IMR-90 (cell line): ENCODE results near the gene GATA3. TPM values are rescaled to one million over a fixed set of nuclear protein-coding genes. Genes with fewer than 3 reads are reported as not detected.

ENCODE experiments used
- ATAC-seq: fragments of 200-7000 bp; cut with Tn5 transposase; 2 replicates; pipeline ENCODE4 v1.9.1; 2020; ENCODE audit warnings: low read depth, mild to moderate bottlenecking, moderate library complexity
- BruUV-seq: library from RNA; stranded (reverse); fragments of 400-500 nt; replicated peaks from 2 replicates; lab custom pipeline; 2021; lab: Mats Ljungman, UMichigan
- CTCF ChIA-PET: fragments of 300-600 bp; formaldehyde crosslinking; extraction: SDS; loops from one replicate; lab custom pipeline; 2021; ENCODE audit warnings: antibody characterized with exemption; lab: Yijun Ruan, JAX
- POLR2A ChIA-PET: fragments of 300-600 bp; sonication (Branson Sonifier 250); formaldehyde crosslinking; loops from one replicate; lab custom pipeline; 2022; ENCODE audit warnings: antibody characterized with exemption; ENCODE audit not compliant: unreplicated experiment; lab: Charles Lee
- DNase-seq: peaks from one replicate; pipeline ENCODE4 v3.0.0; 2013
- H2AFZ ChIP-seq: replicated peaks from 2 replicates; pipeline ENCODE3; 2013; ENCODE audit warnings: low read length, mild to moderate bottlenecking; ENCODE audit not compliant: poor library complexity
- H2AK5ac ChIP-seq: 2 replicates; pipeline ENCODE4 v1.6.1; 2013; ENCODE audit warnings: low read depth, low read length, inconsistent platforms
- H2AK9ac ChIP-seq: replicated peaks from 2 replicates; pipeline ENCODE3; 2013; ENCODE audit warnings: mild to moderate bottlenecking, low read depth, low read length, moderate library complexity; ENCODE audit not compliant: poor library complexity
- H2BK120ac ChIP-seq: 2 replicates; pipeline ENCODE4 v1.6.1; 2013; ENCODE audit warnings: low read depth, low read length, inconsistent platforms
- H2BK15ac ChIP-seq: 3 replicates; pipeline ENCODE4 v1.6.1; 2013; ENCODE audit warnings: low read depth, low read length, inconsistent platforms
- H2BK20ac ChIP-seq: 2 replicates; pipeline ENCODE4 v1.6.1; 2013; ENCODE audit warnings: low read depth, mild to moderate bottlenecking, inconsistent platforms, low read length, moderate library complexity
- H2BK5ac ChIP-seq: 2 replicates; pipeline ENCODE4 v1.6.1; 2013; ENCODE audit warnings: mild to moderate bottlenecking, low read depth, low read length, inconsistent platforms; ENCODE audit not compliant: poor library complexity, severe bottlenecking
- H3K14ac ChIP-seq: replicated peaks from 2 replicates; pipeline ENCODE4 v1.6.1; 2013; ENCODE audit warnings: low read depth, low read length, inconsistent platforms
- H3K18ac ChIP-seq: 2 replicates; pipeline ENCODE4 v1.6.1; 2013; ENCODE audit warnings: low read depth, low read length, control low read depth
- H3K23ac ChIP-seq: 2 replicates; pipeline ENCODE4 v1.6.1; 2013; ENCODE audit warnings: low read depth, low read length, inconsistent platforms
- H3K27ac ChIP-seq: 2 replicates; pipeline ENCODE4 v1.5.1; 2013; ENCODE audit warnings: mild to moderate bottlenecking, control low read depth, low read length; ENCODE audit not compliant: insufficient read depth
- H3K27me3 ChIP-seq: 2 replicates; pipeline ENCODE4 v1.6.1; 2013; ENCODE audit warnings: low read length; ENCODE audit not compliant: control insufficient read depth, insufficient read depth
- H3K36me3 ChIP-seq: 2 replicates; pipeline ENCODE4 v1.6.1; 2013; ENCODE audit warnings: low read length, mixed read lengths; ENCODE audit not compliant: control insufficient read depth, insufficient read depth
- H3K4ac ChIP-seq: 2 replicates; pipeline ENCODE4 v1.6.1; 2013; ENCODE audit warnings: low read depth, low read length, inconsistent platforms
- H3K4me1 ChIP-seq: 2 replicates; pipeline ENCODE4 v1.6.1; 2013; ENCODE audit warnings: low read length, mixed read lengths; ENCODE audit not compliant: control insufficient read depth, insufficient read depth
- H3K4me2 ChIP-seq: 2 replicates; pipeline ENCODE4 v1.6.1; 2013; ENCODE audit warnings: low read depth, mild to moderate bottlenecking, control low read depth, low read length, moderate library complexity
- H3K4me3 ChIP-seq: 2 replicates; pipeline ENCODE4 v1.5.1; 2013; ENCODE audit warnings: low read depth, mild to moderate bottlenecking, control low read depth, low read length, moderate library complexity; ENCODE audit not compliant: insufficient read depth
- H3K56ac ChIP-seq: 2 replicates; pipeline ENCODE4 v1.6.1; 2013; ENCODE audit warnings: low read length, inconsistent platforms; ENCODE audit not compliant: insufficient read depth; ENCODE audit errors: extremely low read depth
- H3K79me1 ChIP-seq, 2 experiments: 2 replicates each; pipeline ENCODE4 v1.6.1; 2013; ENCODE audit warnings: low read length in 2 of 2, inconsistent platforms in 1 of 2, low read depth in 1 of 2
- H3K9ac ChIP-seq: 2 replicates; pipeline ENCODE4 v1.6.1; 2013; ENCODE audit warnings: low read depth, low read length, control low read depth
- H3K9me1 ChIP-seq: 2 replicates; pipeline ENCODE4 v1.6.1; 2013; ENCODE audit warnings: low read length, inconsistent platforms; ENCODE audit not compliant: insufficient read depth
- H3K9me3 ChIP-seq: 2 replicates; pipeline ENCODE4 v1.6.1; 2013; ENCODE audit warnings: low read length; ENCODE audit not compliant: control insufficient read depth, insufficient read depth
- H4K20me1 ChIP-seq: 2 replicates; pipeline ENCODE4 v1.6.1; 2013; ENCODE audit warnings: low read length, inconsistent platforms; ENCODE audit not compliant: insufficient read depth
- H4K5ac ChIP-seq: 2 replicates; pipeline ENCODE4 v1.6.1; 2013; ENCODE audit warnings: mild to moderate bottlenecking, low read depth, low read length, control low read depth
- H4K8ac ChIP-seq, 2 experiments: 2 replicates each; pipeline ENCODE4 v1.6.1; 2013; ENCODE audit warnings: low read depth in 2 of 2, low read length in 2 of 2, control low read depth in 1 of 2, inconsistent platforms in 1 of 2
- H4K91ac ChIP-seq: 2 replicates; pipeline ENCODE4 v1.6.1; 2013; ENCODE audit warnings: low read depth, low read length, inconsistent platforms; ENCODE audit not compliant: insufficient read depth
- BHLHE40 ChIP-seq: fragments of 150-350 bp; IDR thresholded peaks from 2 replicates; pipeline ENCODE4 v1.6.1; 2016; ENCODE audit warnings: mild to moderate bottlenecking, low read depth, low read length
- CEBPB ChIP-seq: IDR thresholded peaks from 2 replicates; pipeline ENCODE4 v1.6.1; 2012; ENCODE audit warnings: low read depth, low read length, improper control_type of control experiment
- CHD1 ChIP-seq: IDR thresholded peaks from 2 replicates; pipeline ENCODE4 v1.6.1; 2012; ENCODE audit warnings: low read depth, low read length, improper control_type of control experiment
- FOS ChIP-seq: fragments of 150-350 bp; IDR thresholded peaks from 2 replicates; pipeline ENCODE4 v1.6.1; 2016; ENCODE audit warnings: low read depth, low read length
- MAZ ChIP-seq: IDR thresholded peaks from 2 replicates; pipeline ENCODE4 v1.6.1; 2012; ENCODE audit warnings: low read depth, mild to moderate bottlenecking, low read length, improper control_type of control experiment, moderate library complexity, borderline replicate concordance
- MXI1 ChIP-seq: IDR thresholded peaks from 2 replicates; pipeline ENCODE4 v1.6.1; 2012; ENCODE audit warnings: low read depth, mild to moderate bottlenecking, low read length, moderate library complexity, borderline replicate concordance
- NFE2L2 ChIP-seq: fragments of 150-350 bp; IDR thresholded peaks from 2 replicates; pipeline ENCODE4 v1.6.1; 2016; ENCODE audit warnings: low read depth, mild to moderate bottlenecking, low read length
- POLR2A ChIP-seq: IDR thresholded peaks from 2 replicates; pipeline ENCODE4 v1.6.1; 2012; ENCODE audit warnings: mild to moderate bottlenecking, low read depth, low read length
- RAD21 ChIP-seq: IDR thresholded peaks from 2 replicates; pipeline ENCODE4 v1.6.1; 2012; ENCODE audit warnings: low read length, improper control_type of control experiment
- RFX5 ChIP-seq: IDR thresholded peaks from 2 replicates; pipeline ENCODE4 v1.8.0; 2012; ENCODE audit warnings: low read depth, mild to moderate bottlenecking, low read length, moderate library complexity
- SMC3 ChIP-seq: fragments of 150-350 bp; IDR thresholded peaks from 2 replicates; pipeline ENCODE4 v1.6.1; 2016; ENCODE audit warnings: low read depth, mild to moderate bottlenecking, antibody characterized with exemption, low read length, moderate library complexity
- WGBS, 2 experiments: methylation state at CpG; one replicate each; pipeline versions ENCODE4 v1.1.5 to v1.1.7; 2013; ENCODE audit warnings: missing lambda C conversion rate in 2 of 2; ENCODE audit not compliant: insufficient read length in 1 of 2; ENCODE audit errors: extremely low coverage in 2 of 2; 5-methylcytosine and 5-hydroxymethylcytosine counted together
- dilution Hi-C: fragments of 300-500 bp; cut with HindIII; formaldehyde crosslinking; loops from one replicate; pipeline ENCODE4 v1.14.3; 2018; ENCODE audit warnings: low sequenced_read_pairs; ENCODE audit not compliant: unreplicated experiment
- in situ Hi-C: fragments of 300-500 bp; cut with MboI; formaldehyde crosslinking; loops from 3 replicates; pipeline ENCODE4 v1.14.3; 2019; ENCODE audit warnings: low sequenced_read_pairs, inconsistent platforms, mixed read lengths
- intact Hi-C: fragments of 100-400 bp; cut with micrococcal nuclease; formaldehyde crosslinking; loops from 2 replicates; pipeline ENCODE4 v1.10.0; 2022
- polyA plus RNA-seq, 3 experiments: library from polyadenylated mRNA; depleted of rRNA; stranded (reverse); fragments of >200 nt; gene quantifications; 2 replicates each; pipeline ENCODE4 v1.2.3, GENCODE V29; 2012; ENCODE audit warnings: low replicate concordance in 1 of 3
- total RNA-seq: library from RNA; depleted of rRNA; stranded (reverse); fragments of >200 nt; gene quantifications from 2 replicates; pipeline ENCODE4 v1.2.3, GENCODE V29; 2012
- TF ChIP-seq, protein P1 (sequence below): fragments of 150-350 bp; IDR thresholded peaks from 2 replicates; pipeline ENCODE4 v1.6.1; 2017; ENCODE audit warnings: mild to moderate bottlenecking, antibody characterized with exemption, low read length, low read depth
- TF ChIP-seq, protein P2 (sequence below): fragments of 150-350 bp; IDR thresholded peaks from 2 replicates; pipeline ENCODE4 v1.6.1; 2016; ENCODE audit warnings: low read depth, mild to moderate bottlenecking, low read length, moderate library complexity, borderline replicate concordance

Gene GATA3
- total and polyA plus RNA-seq, 2 of the 4 experiments (the other 2 are of a cell fraction), result 0.21 TPM; not detected in 1

DNA sequence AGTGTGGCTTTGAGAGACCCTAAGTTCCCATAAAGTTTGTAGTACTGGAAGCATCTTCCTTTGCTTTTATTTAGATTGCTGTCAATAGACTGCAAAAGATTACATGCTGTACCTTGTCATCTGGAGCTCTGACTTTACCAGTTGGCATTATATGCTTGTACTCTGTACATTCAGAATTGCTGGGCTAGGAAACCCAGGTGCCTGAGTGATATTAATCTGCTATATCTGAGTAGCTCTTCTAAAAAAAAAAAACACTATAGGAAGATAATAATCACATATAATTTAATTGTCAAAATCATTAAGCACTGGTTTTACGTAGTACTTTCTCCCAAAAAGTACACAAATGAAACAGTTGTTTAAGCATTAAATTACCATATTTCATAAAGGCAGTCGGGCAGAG, 12.3 kb downstream of the GATA3 start:
- Histone ChIP-seq H2BK15ac (no peak overlapping the region), H3K14ac (no peak overlapping the region), H4K5ac (no peak overlapping the region), H3K9me3 (no peaks in the 10 kb centered on the region), H3K27me3 (peaks cover 20% of the 10 kb centered on the region), H3K9me1 (no peaks in the 10 kb centered on the region; the same call in 1 of the 2 replicates), H3K4me1 (peaks cover 7% of the 10 kb centered on the region), H2BK5ac (no peak overlapping the region), H3K18ac (no peak overlapping the region), H3K9ac (no peak overlapping the region), H4K8ac (no peak overlapping the region), H3K4ac (no peak overlapping the region), H3K79me1 (no peaks in the 10 kb centered on the region), H2AK5ac (no peak overlapping the region), H3K56ac (no peak overlapping the region), H2BK20ac (no peak overlapping the region), H3K4me3 (no peak overlapping the region), H2AK9ac (no peak overlapping the region), H3K27ac (no peak overlapping the region), H3K23ac (no peak overlapping the region), H4K20me1 (no peaks in the 10 kb centered on the region), H3K36me3 (no peaks in the 10 kb centered on the region), H2AFZ (no peak overlapping the region), H3K4me2 (no peak overlapping the region), H4K91ac (no peak overlapping the region), H2BK120ac (no peak overlapping the region)
- ATAC-seq (no peak), DNase-seq (no peak)
- CTCF ChIA-PET, result interaction anchor here (1.6 kb wide), 1 partner anchor 9 kb away, joined by 6 read pairs; no protein-coding TSS in a partner anchor
- dilution Hi-C loops, result no loop called here
- WGBS, 2 experiments, result no CpG with 5 or more reads among the region's 2 CpGs
- in situ Hi-C loops, result no loop called here
- POLR2A ChIA-PET, result interaction anchor here (0.6 kb wide), 1 partner anchor 271 kb away, joined by 3 read pairs; no protein-coding TSS in a partner anchor
- no peak for TF ChIP-seq CHD1
- TF ChIP-seq CEBPB, result no peak
- no peak for TF ChIP-seq RAD21
- no peak for TF ChIP-seq SMC3
- TF ChIP-seq, protein P1, sequence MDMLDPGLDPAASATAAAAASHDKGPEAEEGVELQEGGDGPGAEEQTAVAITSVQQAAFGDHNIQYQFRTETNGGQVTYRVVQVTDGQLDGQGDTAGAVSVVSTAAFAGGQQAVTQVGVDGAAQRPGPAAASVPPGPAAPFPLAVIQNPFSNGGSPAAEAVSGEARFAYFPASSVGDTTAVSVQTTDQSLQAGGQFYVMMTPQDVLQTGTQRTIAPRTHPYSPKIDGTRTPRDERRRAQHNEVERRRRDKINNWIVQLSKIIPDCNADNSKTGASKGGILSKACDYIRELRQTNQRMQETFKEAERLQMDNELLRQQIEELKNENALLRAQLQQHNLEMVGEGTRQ, result no peak
- TF ChIP-seq MAZ, result no peak
- TF ChIP-seq MXI1, result no peak
- TF ChIP-seq, protein P2, sequence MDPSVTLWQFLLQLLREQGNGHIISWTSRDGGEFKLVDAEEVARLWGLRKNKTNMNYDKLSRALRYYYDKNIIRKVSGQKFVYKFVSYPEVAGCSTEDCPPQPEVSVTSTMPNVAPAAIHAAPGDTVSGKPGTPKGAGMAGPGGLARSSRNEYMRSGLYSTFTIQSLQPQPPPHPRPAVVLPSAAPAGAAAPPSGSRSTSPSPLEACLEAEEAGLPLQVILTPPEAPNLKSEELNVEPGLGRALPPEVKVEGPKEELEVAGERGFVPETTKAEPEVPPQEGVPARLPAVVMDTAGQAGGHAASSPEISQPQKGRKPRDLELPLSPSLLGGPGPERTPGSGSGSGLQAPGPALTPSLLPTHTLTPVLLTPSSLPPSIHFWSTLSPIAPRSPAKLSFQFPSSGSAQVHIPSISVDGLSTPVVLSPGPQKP, result no peak
- no peak for TF ChIP-seq NFE2L2
- TF ChIP-seq BHLHE40, result no peak
- no peak for TF ChIP-seq RFX5
- TF ChIP-seq FOS, result no peak
- no peak for TF ChIP-seq POLR2A
- intact Hi-C loops, result no loop called here
- BruUV-seq, result no TSS peak
